Measurements from ENCODE around the gene PNLIPRP2.

The PNLIPRP2 gene

GRCh38 chr10:116686632-116687031 is 65.9 kb downstream of the PNLIPRP2 start:
- DNase-seq: no peak

GRCh38 chr10:116687633-116688032 is 66.9 kb downstream of the PNLIPRP2 start:
- no peak for DNase-seq

- no peak for DNase-seq
These were observed 67.5 kb downstream of the PNLIPRP2 start for GRCh38 chr10:116688241-116688711.

GRCh38 chr10:116688741-116689495 is 68.2 kb downstream of the PNLIPRP2 start:
- no peak for DNase-seq

- no peak for DNase-seq
These were observed 69.0 kb downstream of the PNLIPRP2 start for GRCh38 chr10:116689744-116690143.

GRCh38 chr10:116690356-116691322 is 69.9 kb downstream of the PNLIPRP2 start:
- no peak for DNase-seq

- no peak for DNase-seq
These were observed 70.9 kb downstream of the PNLIPRP2 start for GRCh38 chr10:116691635-116692034.

- DNase-seq: no peak
These were observed 71.5 kb downstream of the PNLIPRP2 start for GRCh38 chr10:116692225-116692624.

- DNase-seq: no peak
These were observed 73.6 kb downstream of the PNLIPRP2 start for GRCh38 chr10:116694243-116694926.
